Activated T-helper 1 cell treated with Interleukin-2 at 50 U/mL for 16 hours (primary cell): ENCODE data around the gene C11orf65.

Source experiments
- DNase-seq: peaks from one replicate; pipeline ENCODE4 v3.0.0-alpha.2; 2020; ENCODE audit warnings: low read depth

Gene C11orf65

GRCh38 chr11:108467091-108467823, at the start of gene C11orf65:
Gene C11orf65 (minus strand): TSS chr11:108467529. CDS start chr11:108461559, 5,970 bp downstream.
- DNase-seq, result peak; percentile 89

- DNase-seq, result no peak
Measured at GRCh38 chr11:108516125-108516524, 48.8 kb upstream of the C11orf65 start.

GRCh38 chr11:108512708-108513107, 45.4 kb upstream of the C11orf65 start:
- DNase-seq, result no peak

GRCh38 chr11:108511851-108512474, 44.6 kb upstream of the C11orf65 start:
- no peak for DNase-seq

- DNase-seq, result no peak
Measured at GRCh38 chr11:108508653-108509593, 41.6 kb upstream of the C11orf65 start.

- DNase-seq, result no peak
Measured at GRCh38 chr11:108501396-108501795, 34.1 kb upstream of the C11orf65 start.

GRCh38 chr11:108500721-108501120, 33.4 kb upstream of the C11orf65 start:
- DNase-seq, result no peak

GRCh38 chr11:108500169-108500568, 32.8 kb upstream of the C11orf65 start:
- DNase-seq, result no peak

GRCh38 chr11:108498816-108499408, 31.6 kb upstream of the C11orf65 start:
- DNase-seq, result no peak

GRCh38 chr11:108498046-108498815, 30.9 kb upstream of the C11orf65 start, which contains the start of gene POGLUT3:
Gene POGLUT3 (minus strand): TSS chr11:108498384. CDS start chr11:108498366, 18 bp downstream.
- DNase-seq, result peak; percentile 20

- DNase-seq, result peak; percentile 53
Measured at GRCh38 chr11:108497317-108498045, 30.2 kb upstream of the C11orf65 start.

- no peak for DNase-seq
Measured at GRCh38 chr11:108496643-108497256, 29.4 kb upstream of the C11orf65 start.

GRCh38 chr11:108495326-108495725, 28.0 kb upstream of the C11orf65 start:
- DNase-seq, result no peak

GRCh38 chr11:108494182-108494581, 26.9 kb upstream of the C11orf65 start:
- no peak for DNase-seq

- DNase-seq, result no peak
Measured at GRCh38 chr11:108491936-108492335, 24.6 kb upstream of the C11orf65 start.

- no peak for DNase-seq
Measured at GRCh38 chr11:108486828-108487227, 19.5 kb upstream of the C11orf65 start.

GRCh38 chr11:108486331-108486730, 19.0 kb upstream of the C11orf65 start:
- DNase-seq, result no peak

- no peak for DNase-seq
Measured at GRCh38 chr11:108483163-108483562, 15.8 kb upstream of the C11orf65 start.

- no peak for DNase-seq
Measured at GRCh38 chr11:108474664-108475463, 7.5 kb upstream of the C11orf65 start.
